Prostate gland (tissue), 2 donors: ENCODE results near the gene PDE9A. TPM values are rescaled to one million over a fixed set of nuclear protein-coding genes. Genes with fewer than 3 reads are reported as not detected.

Source experiments
- DNase-seq: peaks from one replicate; pipeline ENCODE4 v3.0.0-alpha.2; 2019; ENCODE audit warnings: low spot score
- H3K27ac ChIP-seq, 2 donors: fragments of 200-600 bp; sonication (generic); 2 replicates each; pipeline ENCODE4 v1.5.1; 2017 to 2019
- H3K27me3 ChIP-seq: fragments of 200-600 bp; sonication (generic); replicated peaks from 2 replicates; pipeline ENCODE4 v1.5.1; 2019; ENCODE audit not compliant: insufficient read depth
- H3K36me3 ChIP-seq, 2 donors: fragments of 200-600 bp; sonication (generic); 1 replicate in 1 of 2; 2 replicates in 1 of 2; pipeline versions ENCODE4 v1.5.1 to v1.8.1; 2017 to 2019
- H3K4me1 ChIP-seq: fragments of 200-600 bp; sonication (generic); replicated peaks from 2 replicates; pipeline ENCODE4 v1.5.1; 2019
- H3K4me3 ChIP-seq, 2 donors: fragments of 200-600 bp; sonication (generic); 2 replicates each; pipeline ENCODE4 v1.5.1; 2017 to 2019
- H3K9me3 ChIP-seq: fragments of 200-600 bp; sonication (generic); 2 replicates; pipeline ENCODE4 v1.5.1; 2017
- CTCF ChIP-seq, 4 experiments: fragments of 200-600 bp in 2 of 4; fragments of 450-650 bp in 2 of 4; sonication (generic) in 2 of 4; IDR thresholded peaks; 1 replicate in 3 of 4; 2 replicates in 1 of 4; pipeline ENCODE4 v1.5.1; 2016 to 2019; ENCODE audit warnings: antibody characterized with exemption in 4 of 4, mild to moderate bottlenecking in 2 of 4, moderate library complexity in 2 of 4
- POLR2A ChIP-seq: fragments of 450-650 bp; IDR thresholded peaks from one replicate; pipeline ENCODE4 v1.6.1; 2016; ENCODE audit warnings: antibody characterized with exemption, mild to moderate bottlenecking
- POLR2AphosphoS5 ChIP-seq: sonication (generic); formaldehyde crosslinking; IDR thresholded peaks from one replicate; pipeline ENCODE4 v1.6.1; 2017; ENCODE audit warnings: antibody characterized with exemption
- WGBS: methylation state at CpG from one replicate; pipeline ENCODE4 v1.1.5; 2018; 5-methylcytosine and 5-hydroxymethylcytosine counted together
- intact Hi-C: fragments of 100-400 bp; cut with DNase I; formaldehyde crosslinking; loops from one replicate; pipeline ENCODE4 v1.14.2; 2022
- total RNA-seq, 2 donors: library from RNA; depleted of rRNA; stranded (reverse); fragments of >200 nt; gene quantifications; one replicate each; pipeline ENCODE4 v1.1.0, GENCODE V29; 2016

PDE9A gene
- total RNA-seq, 2 donors from 2014 or later = 80.0 to 93.6 TPM

GRCh38 chr21:42758721-42759593 lies 105.5 kb downstream of the PDE9A start:
- no peak for DNase-seq
- Histone ChIP-seq H3K27ac (no peak overlapping the region), H3K4me1 (no peaks in the 10 kb centered on the region), H3K9me3 (no peaks in the 10 kb centered on the region), H3K27me3 (no peaks in the 10 kb centered on the region), H3K36me3 (peaks cover 0 to 5% of the 10 kb centered on the region in 2 donors), H3K4me3 (no peak overlapping the region)
- WGBS = 85% methylated on average over 17 of the region's 20 CpGs
- intact Hi-C loops = no loop called here
- TF ChIP-seq POLR2AphosphoS5 (no peak), CTCF (IDR thresholded peaks at IDR 0.05) (no peak), POLR2A (no peak)

DNA sequence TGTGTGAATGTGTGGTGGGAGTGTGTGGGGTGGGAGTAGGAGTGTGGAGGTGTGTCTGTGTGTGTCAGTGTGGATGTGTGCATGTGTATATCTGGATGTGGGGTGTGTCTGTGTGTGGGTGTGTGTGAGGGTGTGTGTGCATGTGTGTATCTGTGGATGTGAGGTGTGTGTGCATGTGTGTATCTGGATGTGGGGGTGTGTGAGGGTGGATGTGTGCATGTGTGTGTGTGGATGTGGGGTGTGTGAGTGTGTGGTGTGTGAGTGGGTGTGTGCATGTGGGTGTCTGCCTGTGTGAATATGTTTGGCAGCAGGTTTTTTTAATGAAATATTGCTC lies 106.1 kb downstream of the PDE9A start:
- Histone ChIP-seq H3K36me3 (peaks cover 0 to 5% of the 10 kb centered on the region in 2 donors), H3K27ac (no peak overlapping the region), H3K27me3 (no peaks in the 10 kb centered on the region), H3K9me3 (no peaks in the 10 kb centered on the region), H3K4me3 (no peak overlapping the region), H3K4me1 (no peaks in the 10 kb centered on the region)
- DNase-seq = no peak
- intact Hi-C loops = no loop called here
- TF ChIP-seq POLR2AphosphoS5 = no peak
- no peak for TF ChIP-seq POLR2A
- TF ChIP-seq CTCF (IDR thresholded peaks at IDR 0.05) = no peak

- 85% methylated on average over 23 of the region's 23 CpGs for WGBS
These were observed 107.0 kb downstream of the PDE9A start for GRCh38 chr21:42760361-42760950.

GRCh38 chr21:42760951-42761751 lies 107.7 kb downstream of the PDE9A start:
- TF ChIP-seq CTCF (IDR thresholded peaks at IDR 0.05) (no peak), POLR2AphosphoS5 (no peak), POLR2A (no peak)
- Histone ChIP-seq H3K27me3 (no peaks in the 10 kb centered on the region), H3K9me3 (no peaks in the 10 kb centered on the region), H3K4me1 (no peaks in the 10 kb centered on the region), H3K4me3 (no peak overlapping the region), H3K36me3 (peaks cover 0 to 9% of the 10 kb centered on the region in 2 donors), H3K27ac (no peak overlapping the region)
- no peak for DNase-seq
- WGBS = 65% methylated on average over 21 of the region's 21 CpGs
- intact Hi-C loops = no loop called here

More at GRCh38 chr21:42760361-42760950, 107.0 kb downstream of the PDE9A start:
- Histone ChIP-seq H3K4me1 (no peaks in the 10 kb centered on the region), H3K36me3 (peaks cover 2% of the 10 kb centered on the region in 2 donors), H3K4me3 (no peak overlapping the region), H3K27ac (no peak overlapping the region), H3K9me3 (no peaks in the 10 kb centered on the region), H3K27me3 (no peaks in the 10 kb centered on the region)
- intact Hi-C loops = no loop called here
- DNase-seq = no peak
- no peak for TF ChIP-seq POLR2A
- no peak for TF ChIP-seq POLR2AphosphoS5
- TF ChIP-seq CTCF (IDR thresholded peaks at IDR 0.05) = no peak
